Measurements from ENCODE around the gene ANKRD9.

DNA sequence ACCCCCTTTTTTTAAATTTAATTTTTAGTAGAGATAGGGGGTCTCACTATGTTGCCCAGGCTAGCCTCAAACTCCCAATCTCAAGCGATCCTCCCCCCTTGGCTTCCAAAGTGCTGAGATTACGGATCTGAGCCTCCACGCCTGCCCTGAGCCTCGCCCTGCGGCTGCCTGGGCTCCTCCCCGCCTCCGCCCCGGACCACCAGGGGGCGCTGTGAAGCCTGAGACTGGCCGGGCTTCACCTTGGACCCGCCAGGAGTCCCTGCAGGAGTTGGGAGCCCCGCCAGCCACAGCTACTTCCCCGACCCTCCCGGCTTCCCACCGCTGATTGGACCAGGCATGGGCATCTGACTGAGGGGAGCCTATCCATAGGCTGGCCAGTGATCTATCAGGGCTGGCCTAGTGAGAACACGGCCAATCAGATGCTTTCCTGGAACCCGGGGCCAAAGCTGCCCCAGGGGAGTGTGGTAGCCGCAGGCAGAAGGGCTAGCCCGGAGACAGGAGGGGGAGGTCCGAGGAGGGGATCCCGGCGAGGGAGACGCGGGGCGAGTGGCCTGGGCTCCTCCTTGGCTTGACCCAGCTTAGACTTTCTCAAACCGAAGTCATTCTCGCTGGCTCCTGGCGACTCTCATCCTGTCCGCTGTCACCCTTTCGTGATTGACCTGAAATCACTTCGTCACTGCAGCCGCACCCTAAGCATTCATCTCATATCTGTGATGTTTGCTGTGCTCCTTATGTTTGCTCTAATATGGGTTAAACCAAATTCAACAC lies 15.1 kb upstream of the ANKRD9 start:
- TF ChIP-seq, protein P1, sequence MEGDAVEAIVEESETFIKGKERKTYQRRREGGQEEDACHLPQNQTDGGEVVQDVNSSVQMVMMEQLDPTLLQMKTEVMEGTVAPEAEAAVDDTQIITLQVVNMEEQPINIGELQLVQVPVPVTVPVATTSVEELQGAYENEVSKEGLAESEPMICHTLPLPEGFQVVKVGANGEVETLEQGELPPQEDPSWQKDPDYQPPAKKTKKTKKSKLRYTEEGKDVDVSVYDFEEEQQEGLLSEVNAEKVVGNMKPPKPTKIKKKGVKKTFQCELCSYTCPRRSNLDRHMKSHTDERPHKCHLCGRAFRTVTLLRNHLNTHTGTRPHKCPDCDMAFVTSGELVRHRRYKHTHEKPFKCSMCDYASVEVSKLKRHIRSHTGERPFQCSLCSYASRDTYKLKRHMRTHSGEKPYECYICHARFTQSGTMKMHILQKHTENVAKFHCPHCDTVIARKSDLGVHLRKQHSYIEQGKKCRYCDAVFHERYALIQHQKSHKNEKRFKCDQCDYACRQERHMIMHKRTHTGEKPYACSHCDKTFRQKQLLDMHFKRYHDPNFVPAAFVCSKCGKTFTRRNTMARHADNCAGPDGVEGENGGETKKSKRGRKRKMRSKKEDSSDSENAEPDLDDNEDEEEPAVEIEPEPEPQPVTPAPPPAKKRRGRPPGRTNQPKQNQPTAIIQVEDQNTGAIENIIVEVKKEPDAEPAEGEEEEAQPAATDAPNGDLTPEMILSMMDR (IDR thresholded peaks at IDR 0.05) = peak; percentile 97 to 99 (median 98)
- peak; percentile 7 to 35 for TF ChIP-seq POLR2A (IDR thresholded peaks at IDR 0.05)

Data from uterus (tissue), 2 donors.